GM19438 (cell line): ENCODE measurements around the gene OLIG1.

ENCODE experiments used
- ATAC-seq: cut with Tn5 transposase; IDR thresholded peaks from one replicate; pipeline ENCODE4 v1.9.1; 2021; ENCODE audit warnings: low read depth; ENCODE audit not compliant: unreplicated experiment

Gene OLIG1

DNA sequence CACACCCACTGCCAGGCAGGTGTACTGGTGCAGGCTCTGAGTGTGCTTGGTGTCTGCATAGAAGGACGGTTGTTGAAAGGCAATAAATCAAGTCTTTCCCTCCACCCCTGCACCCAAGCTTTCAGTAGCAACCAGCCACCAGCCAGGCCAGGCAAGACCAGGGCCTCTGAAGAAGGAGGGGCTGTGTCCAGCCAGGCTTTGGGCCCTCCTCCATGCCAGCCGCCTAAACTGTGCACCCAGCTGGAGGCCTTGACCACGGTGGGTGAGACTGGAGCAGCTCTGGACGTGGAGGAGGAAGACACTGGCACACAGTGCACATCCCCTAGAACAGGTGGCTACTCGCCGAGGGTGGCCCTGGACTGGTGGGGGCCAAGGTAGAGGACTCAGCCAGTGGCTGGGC lies 39.3 kb upstream of the OLIG1 start:
- ATAC-seq = no peak

DNA sequence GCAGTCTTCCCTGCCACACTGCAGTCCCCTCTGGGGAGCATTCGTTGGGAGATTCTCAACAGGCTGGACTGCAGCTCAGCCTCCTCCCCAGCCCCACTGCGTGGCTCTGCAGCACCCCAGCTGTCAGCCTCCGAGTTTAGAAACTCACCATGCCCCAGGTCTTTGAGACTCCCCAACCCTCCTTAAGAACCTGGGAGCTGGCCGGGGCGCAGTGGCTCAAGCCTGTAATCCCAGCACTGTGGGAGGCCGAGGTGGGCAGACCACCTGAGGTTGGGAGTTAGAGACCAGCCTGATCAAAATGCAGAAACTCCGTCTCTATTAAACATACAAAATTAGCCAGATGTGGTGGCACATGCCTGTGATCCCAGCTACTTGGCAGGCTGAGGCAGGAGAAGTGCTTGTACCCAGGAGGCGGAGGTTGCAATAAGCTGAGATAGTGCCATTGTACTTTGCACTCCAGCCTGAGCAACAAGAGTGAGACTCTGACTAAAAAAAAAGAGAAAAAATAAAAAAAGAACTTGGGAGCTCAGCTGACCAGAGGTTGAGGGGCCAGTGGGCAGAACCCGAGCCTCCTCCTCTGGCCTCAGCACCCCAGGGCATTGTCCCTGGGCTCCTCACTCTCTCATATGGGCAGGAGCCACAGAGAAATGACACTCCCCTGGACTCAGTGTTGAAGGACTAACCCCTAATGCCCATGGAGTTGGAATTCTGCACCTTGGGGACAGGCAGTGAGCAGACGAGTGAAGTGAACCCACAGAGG lies 38.6 kb upstream of the OLIG1 start:
- ATAC-seq = no peak

DNA sequence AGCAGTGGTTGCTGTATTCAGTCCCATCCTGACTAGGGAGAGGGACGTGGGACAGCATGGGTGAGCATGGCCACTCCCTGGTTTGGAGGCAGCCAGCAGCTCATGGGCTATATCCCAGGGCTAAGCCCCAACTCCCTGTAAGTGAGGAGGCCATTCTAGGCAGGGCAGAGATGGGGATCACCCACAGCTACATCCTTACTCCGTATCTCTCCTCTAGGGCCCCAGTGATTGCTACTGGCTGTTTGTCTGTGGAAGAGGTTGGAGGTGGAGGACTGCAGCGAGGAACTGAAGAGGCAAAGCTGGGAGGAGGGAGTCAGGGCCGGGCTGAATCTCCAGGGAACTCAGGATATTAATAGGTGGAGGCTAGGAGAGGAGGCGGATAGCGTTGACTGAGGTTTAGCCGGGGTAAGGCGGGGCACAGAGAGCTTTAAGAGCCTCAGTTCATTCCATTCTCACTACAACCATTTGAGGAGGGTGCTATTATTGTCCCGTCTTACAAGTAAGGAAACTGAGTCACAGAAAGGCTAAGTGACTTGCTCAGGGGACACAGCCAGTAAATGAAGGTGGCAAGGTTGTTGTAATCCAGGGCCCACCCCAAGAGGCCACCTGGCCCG lies 37.4 kb upstream of the OLIG1 start:
- no peak for ATAC-seq

- ATAC-seq = no peak
Observed at GRCh38 chr21:33033094-33033951, 36.6 kb upstream of the OLIG1 start.

DNA sequence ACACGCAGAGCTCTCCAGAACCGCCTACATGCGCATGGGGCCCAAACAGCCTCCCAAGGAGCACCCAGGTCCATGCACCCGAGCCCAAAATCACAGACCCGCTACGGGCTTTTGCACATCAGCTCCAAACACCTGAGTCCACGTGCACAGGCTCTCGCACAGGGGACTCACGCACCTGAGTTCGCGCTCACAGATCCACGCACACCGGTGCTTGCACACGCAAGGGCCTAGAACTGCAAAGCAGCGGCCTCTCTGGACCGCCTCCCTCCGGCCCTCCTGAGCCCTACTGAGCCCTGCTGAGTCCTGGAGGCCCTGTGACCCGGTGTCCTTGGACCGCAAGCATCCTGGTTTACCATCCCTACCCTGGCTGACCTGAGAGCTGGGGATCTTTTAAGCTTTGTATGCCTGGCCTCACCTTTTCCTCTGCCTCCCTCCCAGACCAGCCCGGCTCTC lies 36.0 kb upstream of the OLIG1 start:
- no peak for ATAC-seq

GRCh38 chr21:33035147-33035546 lies 34.8 kb upstream of the OLIG1 start:
- no peak for ATAC-seq

DNA sequence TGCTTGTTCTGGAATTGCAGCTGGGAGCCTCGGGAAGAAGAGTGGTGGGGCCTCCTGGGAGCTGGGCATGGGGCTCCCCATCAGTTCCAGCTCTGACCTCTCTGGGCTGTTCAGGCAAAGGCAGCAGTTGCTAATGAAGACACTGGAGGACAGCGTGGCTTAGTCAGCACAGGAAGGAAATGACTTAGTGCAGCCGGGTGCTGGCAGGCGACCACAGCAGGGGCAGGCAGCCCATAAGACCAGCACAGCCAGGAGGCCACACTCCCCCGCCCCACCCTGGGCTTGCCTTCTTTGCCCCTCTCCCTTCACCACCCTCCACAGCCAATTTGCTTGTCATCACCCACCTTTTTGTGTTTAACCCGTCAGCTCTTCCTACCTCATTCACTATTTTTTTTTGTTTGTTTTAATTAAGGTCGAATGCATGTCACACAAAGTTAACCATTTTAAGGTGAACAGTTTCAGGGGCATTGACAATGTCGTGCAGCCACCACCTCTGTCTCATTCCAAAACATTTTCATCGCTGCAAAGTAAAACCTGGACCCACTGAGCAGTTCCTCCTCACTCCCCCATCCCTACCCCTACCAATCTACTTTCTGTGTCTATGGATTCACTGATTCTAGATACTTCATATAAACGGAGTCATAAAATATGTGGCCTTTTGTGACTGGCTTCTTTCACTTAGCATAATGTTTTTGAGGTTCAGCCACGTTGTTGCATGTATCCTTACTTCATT lies 33.3 kb upstream of the OLIG1 start:
- ATAC-seq = no peak

DNA sequence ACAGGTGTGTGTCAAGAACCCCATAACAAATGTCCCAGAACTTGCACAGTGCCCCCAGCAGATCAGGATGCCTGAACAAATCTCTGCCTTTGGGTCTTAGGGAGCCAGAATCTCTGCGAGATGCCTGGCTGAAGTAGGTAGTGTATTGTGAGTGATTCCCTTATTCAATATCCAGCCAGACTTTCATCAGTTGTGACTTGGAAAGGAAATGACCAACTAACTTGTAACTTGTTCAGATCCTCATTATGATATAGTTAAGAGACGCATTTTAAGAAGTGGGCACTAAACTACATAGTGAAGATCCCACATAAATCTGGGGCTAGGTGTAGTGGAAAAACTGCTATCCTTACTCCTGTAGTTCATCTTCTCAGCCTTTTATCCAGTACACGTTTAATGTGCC lies 32.4 kb upstream of the OLIG1 start:
- ATAC-seq = no peak

DNA sequence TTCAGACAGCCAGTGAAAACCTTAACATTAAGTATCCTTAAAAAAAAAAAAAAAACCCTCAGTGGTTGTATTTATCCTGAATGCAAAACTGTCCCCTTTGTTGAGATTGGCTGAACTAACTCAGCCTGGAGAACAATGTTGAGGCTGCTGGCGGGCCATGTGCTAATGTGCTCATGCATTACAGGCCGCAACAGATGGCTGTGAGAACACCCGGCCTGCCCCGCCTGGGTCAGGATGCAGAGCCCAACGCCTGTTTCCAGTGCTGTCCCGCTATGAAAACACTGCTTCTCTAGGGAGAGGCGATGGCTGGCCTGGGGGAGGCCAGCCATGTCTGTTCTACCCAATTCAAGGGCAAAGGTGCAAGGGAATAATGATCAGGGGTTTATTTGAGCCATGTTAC lies 30.4 kb upstream of the OLIG1 start:
- no peak for ATAC-seq

DNA sequence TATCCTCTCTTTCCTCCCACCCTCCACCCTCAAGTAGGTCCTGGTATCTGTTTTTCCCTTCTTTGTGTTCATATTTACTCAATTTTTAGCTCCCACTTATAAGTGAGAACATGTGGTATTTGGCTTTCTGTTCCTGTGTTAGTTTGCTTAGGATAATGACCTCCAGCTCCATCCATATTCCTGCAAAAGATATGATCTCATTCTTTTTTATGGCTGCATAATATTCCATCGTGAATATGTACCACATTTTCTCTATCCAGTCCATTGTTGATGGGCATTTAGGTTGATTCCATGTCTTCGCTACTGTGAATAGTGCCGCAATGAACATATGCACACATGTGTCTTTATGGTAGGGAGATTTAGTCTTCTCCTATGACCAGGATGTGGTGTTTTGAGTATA lies 29.7 kb upstream of the OLIG1 start:
- ATAC-seq = no peak

- ATAC-seq = no peak
Observed at GRCh38 chr21:33041981-33042380, 28.0 kb upstream of the OLIG1 start.

DNA sequence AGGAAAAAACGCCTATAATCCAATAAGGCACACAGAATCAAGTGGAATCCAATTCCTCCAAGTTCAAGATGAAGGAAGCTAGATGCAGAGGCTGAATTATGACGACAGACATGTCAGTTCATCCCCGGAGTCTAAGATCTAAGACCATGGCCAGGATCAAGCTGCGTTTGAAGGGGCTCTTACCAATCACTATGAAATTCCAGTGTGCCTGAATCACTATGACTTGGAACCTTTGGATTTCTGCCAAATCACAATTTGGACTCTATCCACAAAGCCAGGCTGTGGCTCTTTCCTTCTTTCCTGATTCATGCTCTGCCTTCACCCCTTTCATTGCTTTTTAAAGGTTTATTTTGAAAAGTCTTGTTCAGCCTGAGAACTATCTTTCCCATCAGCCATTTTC lies 27.1 kb upstream of the OLIG1 start:
- ATAC-seq = no peak

DNA sequence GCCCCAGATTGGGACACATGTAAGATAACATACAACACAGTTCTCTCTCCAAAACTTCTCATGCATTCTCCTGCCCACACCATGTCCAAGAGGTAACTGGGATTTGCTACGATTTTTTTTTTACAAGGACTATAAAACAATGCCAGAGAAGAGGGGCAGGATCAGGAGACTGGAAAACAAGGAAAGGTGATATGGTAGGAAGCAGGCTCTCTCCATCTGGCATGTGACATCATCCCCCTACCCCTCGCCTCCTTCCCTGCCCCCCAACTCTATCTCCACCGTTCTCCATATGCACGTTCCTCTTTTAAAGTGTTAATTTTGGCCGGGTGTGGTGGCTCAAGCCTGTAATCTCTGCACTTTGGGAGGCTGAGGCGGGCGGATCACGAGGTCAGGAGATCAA lies 23.5 kb upstream of the OLIG1 start:
- ATAC-seq = no peak

DNA sequence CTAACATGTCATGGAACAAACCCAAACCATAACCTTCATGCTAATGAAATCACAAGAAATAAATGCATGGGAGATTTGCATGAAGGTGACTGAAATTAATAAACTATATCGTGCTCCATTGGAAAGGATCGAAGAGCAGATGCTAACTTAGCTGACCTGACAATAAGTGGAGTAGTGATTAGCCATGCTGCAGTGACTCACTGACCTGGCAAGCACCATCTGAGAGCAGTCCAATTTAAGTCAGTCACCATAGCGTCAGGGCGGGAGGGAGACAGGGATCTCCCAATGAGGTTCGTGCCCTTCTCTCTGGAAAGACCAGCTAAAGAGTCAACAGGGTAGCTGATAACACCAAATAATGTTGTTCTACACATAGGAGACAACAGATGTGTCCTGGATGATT lies 22.7 kb upstream of the OLIG1 start:
- ATAC-seq = no peak

- ATAC-seq = no peak
Observed at GRCh38 chr21:33051925-33052324, 18.0 kb upstream of the OLIG1 start.

DNA sequence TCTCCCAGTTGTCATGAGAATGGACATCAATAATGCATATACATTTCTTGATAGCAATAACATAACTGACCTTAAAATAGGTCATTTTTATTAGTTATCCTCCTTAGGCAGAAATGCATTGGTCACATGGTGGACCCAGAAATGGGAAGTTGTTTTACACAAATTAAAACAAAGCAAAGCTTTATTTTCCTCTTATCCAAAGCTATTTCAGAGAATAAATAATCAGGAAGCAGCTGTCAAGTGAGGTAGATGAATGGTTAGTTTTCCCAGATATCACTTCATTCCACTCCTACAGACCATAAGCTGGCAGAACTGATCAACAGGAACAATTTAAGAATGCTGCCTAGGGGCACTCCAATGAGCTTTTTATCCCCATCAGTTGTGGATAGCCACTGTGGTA lies 16.0 kb upstream of the OLIG1 start:
- ATAC-seq = no peak

GRCh38 chr21:33055991-33056390 lies 13.9 kb upstream of the OLIG1 start:
- ATAC-seq = no peak

GRCh38 chr21:33057385-33057940 lies 12.5 kb upstream of the OLIG1 start:
- ATAC-seq = no peak

- ATAC-seq = no peak
Observed at GRCh38 chr21:33058527-33058926, 11.4 kb upstream of the OLIG1 start.

- no peak for ATAC-seq
Observed at GRCh38 chr21:33058957-33059356, 11.0 kb upstream of the OLIG1 start.
